ENCODE results near the gene PIK3R2.

PIK3R2 gene

DNA sequence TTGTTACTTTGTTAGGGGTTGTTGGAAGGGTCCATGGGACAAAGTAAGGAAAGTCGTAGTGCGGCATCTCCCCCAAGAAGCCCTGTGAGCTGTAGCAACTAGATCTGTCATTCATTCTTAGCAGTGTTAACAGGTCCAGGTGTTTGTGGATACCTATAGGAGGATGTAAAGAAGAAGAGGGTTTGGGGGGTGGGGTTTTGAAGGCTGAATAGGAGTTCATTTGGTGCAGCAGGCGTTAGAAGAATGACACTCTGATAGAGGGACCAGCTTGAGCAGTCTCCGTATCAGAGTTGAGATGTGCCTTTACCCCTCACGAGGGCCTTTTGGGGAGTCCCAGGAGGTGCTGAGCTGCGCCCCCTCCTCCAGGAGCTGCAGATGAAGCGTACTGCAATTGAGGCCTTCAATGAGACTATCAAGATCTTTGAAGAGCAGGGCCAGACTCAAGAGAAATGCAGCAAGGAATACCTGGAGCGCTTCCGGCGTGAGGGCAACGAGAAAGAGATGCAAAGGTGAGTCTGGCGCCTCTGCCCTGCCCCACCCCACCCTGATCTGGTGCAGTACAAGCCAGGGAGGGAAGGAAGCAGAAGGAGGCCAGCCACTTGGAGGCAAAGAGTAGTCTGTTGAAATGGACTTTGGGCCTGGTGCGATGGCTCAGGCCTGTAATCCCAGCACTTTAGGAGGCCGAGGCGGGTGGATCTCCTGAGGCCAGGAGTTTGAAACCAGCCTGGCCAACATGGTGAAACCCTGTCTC, 13.0 kb downstream of the PIK3R2 start:
- no peak overlapping the region for H3K27ac ChIP-seq (ENCODE audit: low read depth, low read length)
- H3K4me3 ChIP-seq (ENCODE audit: low read depth, low read length) = no peak overlapping the region
- no peak overlapping the region for H3K9ac ChIP-seq (ENCODE audit: low read length)
- peaks cover 63% of the 10 kb centered on the region for H3K36me3 ChIP-seq (ENCODE audit: control insufficient read depth, insufficient read depth, low read length)
- 0 out of 2 replicates have a peak, but pooled peaks cover 4% of the 10 kb centered on the region for H3K4me1 ChIP-seq (ENCODE audit: control insufficient read depth, insufficient read depth, low read length)
- H3K27me3 ChIP-seq (ENCODE audit: control insufficient read depth, insufficient read depth, low read length) = no peaks in the 10 kb centered on the region
- no peaks in the 10 kb centered on the region for H3K9me3 ChIP-seq (ENCODE audit: control insufficient read depth, insufficient read depth, low read depth, low read length)

DNA sequence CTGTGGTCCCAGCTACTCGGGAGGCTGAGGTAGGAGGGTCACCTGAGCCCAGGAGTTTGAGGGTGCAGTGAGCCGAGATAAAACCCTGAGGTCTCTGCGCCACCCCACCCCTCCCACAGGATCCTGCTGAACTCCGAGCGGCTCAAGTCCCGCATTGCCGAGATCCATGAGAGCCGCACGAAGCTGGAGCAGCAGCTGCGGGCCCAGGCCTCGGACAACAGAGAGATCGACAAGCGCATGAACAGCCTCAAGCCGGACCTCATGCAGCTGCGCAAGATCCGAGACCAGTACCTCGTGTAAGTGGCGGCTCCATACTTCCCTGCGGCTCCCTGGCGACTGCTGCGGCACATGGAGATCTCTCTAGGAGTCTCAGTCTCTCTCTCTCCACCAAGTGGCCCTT, 14.0 kb downstream of the PIK3R2 start:
- no peaks in the 10 kb centered on the region for H3K27me3 ChIP-seq (ENCODE audit: control insufficient read depth, insufficient read depth, low read length)
- H3K9me3 ChIP-seq (ENCODE audit: control insufficient read depth, insufficient read depth, low read depth, low read length) = no peaks in the 10 kb centered on the region
- peaks cover 59% of the 10 kb centered on the region for H3K36me3 ChIP-seq (ENCODE audit: control insufficient read depth, insufficient read depth, low read length)
- H3K4me3 ChIP-seq (ENCODE audit: low read depth, low read length) = no peak overlapping the region
- H3K4me1 ChIP-seq (ENCODE audit: control insufficient read depth, insufficient read depth, low read length) = no peaks in the 10 kb centered on the region
- no peak overlapping the region for H3K9ac ChIP-seq (ENCODE audit: low read length)
- H3K27ac ChIP-seq (ENCODE audit: low read depth, low read length) = no peak overlapping the region

GRCh38 chr19:18167975-18168645, 15.1 kb downstream of the PIK3R2 start:
- no peak overlapping the region for H3K27ac ChIP-seq (ENCODE audit: low read depth, low read length)
- no peaks in the 10 kb centered on the region for H3K27me3 ChIP-seq (ENCODE audit: control insufficient read depth, insufficient read depth, low read length)
- H3K9ac ChIP-seq (ENCODE audit: low read length) = no peak overlapping the region
- no peaks in the 10 kb centered on the region for H3K4me1 ChIP-seq (ENCODE audit: control insufficient read depth, insufficient read depth, low read length)
- no peaks in the 10 kb centered on the region for H3K9me3 ChIP-seq (ENCODE audit: control insufficient read depth, insufficient read depth, low read depth, low read length)
- H3K4me3 ChIP-seq (ENCODE audit: low read depth, low read length) = no peak overlapping the region
- peaks cover 50% of the 10 kb centered on the region for H3K36me3 ChIP-seq (ENCODE audit: control insufficient read depth, insufficient read depth, low read length)

- Histone ChIP-seq H3K36me3 (ENCODE audit: control insufficient read depth, insufficient read depth, low read length) (peaks cover 44% of the 10 kb centered on the region), H3K27ac (ENCODE audit: low read depth, low read length) (no peak overlapping the region), H3K27me3 (ENCODE audit: control insufficient read depth, insufficient read depth, low read length) (no peaks in the 10 kb centered on the region), H3K9me3 (ENCODE audit: control insufficient read depth, insufficient read depth, low read depth, low read length) (no peaks in the 10 kb centered on the region), H3K9ac (ENCODE audit: low read length) (no peak overlapping the region), H3K4me3 (ENCODE audit: low read depth, low read length) (no peak overlapping the region), H3K4me1 (ENCODE audit: control insufficient read depth, insufficient read depth, low read length) (peaks cover 3% of the 10 kb centered on the region; the same call in 1 of the 2 replicates)
Observed at GRCh38 chr19:18168673-18169381, 15.9 kb downstream of the PIK3R2 start.

DNA sequence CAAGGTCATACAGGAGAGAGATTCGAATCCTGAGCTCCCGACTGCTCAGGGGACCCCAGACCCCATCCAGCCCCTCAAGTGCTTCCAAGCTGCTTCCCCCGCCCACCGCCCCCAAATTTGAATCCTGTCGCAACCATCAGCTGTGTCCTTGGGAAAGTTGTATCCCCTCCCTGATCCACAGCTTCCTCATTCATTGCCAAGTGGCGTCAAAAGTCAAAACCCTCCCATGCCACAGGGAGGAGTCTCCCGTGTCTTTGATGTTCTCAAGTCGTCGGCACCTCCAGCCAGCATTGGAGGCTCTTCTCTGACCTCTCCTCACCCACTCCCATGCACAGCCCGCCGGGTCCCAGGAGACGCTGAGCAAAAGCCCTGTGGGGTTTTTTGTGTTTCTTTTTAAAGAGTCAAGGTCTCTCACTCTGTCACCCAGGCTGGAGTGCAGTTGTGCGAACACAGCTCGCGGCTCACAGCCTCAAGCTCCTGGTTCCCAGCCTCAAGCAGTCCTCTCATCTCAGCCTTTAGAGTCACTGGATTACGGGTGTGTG, 17.8 kb downstream of the PIK3R2 start:
- Histone ChIP-seq H3K27me3 (ENCODE audit: control insufficient read depth, insufficient read depth, low read length) (peaks cover 16% of the 10 kb centered on the region), H3K9ac (ENCODE audit: low read length) (no peak overlapping the region), H3K36me3 (ENCODE audit: control insufficient read depth, insufficient read depth, low read length) (peaks cover 34% of the 10 kb centered on the region), H3K27ac (ENCODE audit: low read depth, low read length) (no peak overlapping the region), H3K9me3 (ENCODE audit: control insufficient read depth, insufficient read depth, low read depth, low read length) (no peaks in the 10 kb centered on the region), H3K4me1 (ENCODE audit: control insufficient read depth, insufficient read depth, low read length) (peaks cover 9% of the 10 kb centered on the region; the same call in 1 of the 2 replicates), H3K4me3 (ENCODE audit: low read depth, low read length) (no peak overlapping the region)

- no peak overlapping the region for H3K27ac ChIP-seq (ENCODE audit: low read depth, low read length)
- peaks cover 30% of the 10 kb centered on the region for H3K36me3 ChIP-seq (ENCODE audit: control insufficient read depth, insufficient read depth, low read length)
- H3K4me3 ChIP-seq (ENCODE audit: low read depth, low read length) = no peak overlapping the region
- no peaks in the 10 kb centered on the region for H3K9me3 ChIP-seq (ENCODE audit: control insufficient read depth, insufficient read depth, low read depth, low read length)
- no peak overlapping the region for H3K9ac ChIP-seq (ENCODE audit: low read length)
- peaks cover 9% of the 10 kb centered on the region; the same call in 1 of the 2 replicates for H3K4me1 ChIP-seq (ENCODE audit: control insufficient read depth, insufficient read depth, low read length)
- H3K27me3 ChIP-seq (ENCODE audit: control insufficient read depth, insufficient read depth, low read length) = peaks cover 16% of the 10 kb centered on the region
Observed at GRCh38 chr19:18171605-18172327, 18.8 kb downstream of the PIK3R2 start.

DNA sequence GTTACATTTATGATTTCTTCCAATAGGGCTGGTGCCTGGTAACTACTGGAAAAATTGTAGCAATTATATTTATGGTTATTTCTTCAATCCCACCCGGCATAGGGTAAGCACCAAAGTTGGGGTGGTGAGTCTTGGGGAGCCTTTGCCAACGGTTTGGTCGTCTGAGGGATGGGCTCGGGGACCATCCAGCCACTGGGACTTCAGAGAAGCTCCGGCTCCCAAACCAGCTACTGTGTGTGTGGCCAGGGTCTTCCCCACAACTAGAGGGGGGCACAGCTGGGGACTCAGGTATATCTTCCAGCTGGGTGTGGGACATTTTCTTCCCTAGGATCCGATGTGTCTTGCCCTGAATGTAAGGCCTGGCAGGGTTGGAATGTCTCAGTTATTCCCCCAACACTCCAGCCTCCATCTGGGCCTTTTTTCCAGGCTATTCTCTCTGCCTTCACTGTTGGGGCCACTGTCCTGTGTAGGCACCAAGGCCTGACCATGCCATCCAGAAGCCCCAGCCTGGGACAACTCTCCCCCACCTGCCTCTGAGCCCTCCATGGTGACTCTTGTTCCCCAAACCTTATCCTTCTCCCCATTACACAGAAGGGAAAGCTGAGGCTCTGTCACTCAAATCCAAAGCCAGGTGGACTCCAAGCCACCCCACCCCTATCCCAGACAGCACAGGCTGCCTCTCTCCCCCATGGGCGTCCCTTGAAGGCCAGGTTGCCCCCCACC, 19.5 kb downstream of the PIK3R2 start:
- no peaks in the 10 kb centered on the region for H3K9me3 ChIP-seq (ENCODE audit: control insufficient read depth, insufficient read depth, low read depth, low read length)
- peaks cover 16% of the 10 kb centered on the region for H3K27me3 ChIP-seq (ENCODE audit: control insufficient read depth, insufficient read depth, low read length)
- H3K4me3 ChIP-seq (ENCODE audit: low read depth, low read length) = no peak overlapping the region
- H3K9ac ChIP-seq (ENCODE audit: low read length) = no peak overlapping the region
- peaks cover 29% of the 10 kb centered on the region for H3K36me3 ChIP-seq (ENCODE audit: control insufficient read depth, insufficient read depth, low read length)
- H3K27ac ChIP-seq (ENCODE audit: low read depth, low read length) = no peak overlapping the region
- H3K4me1 ChIP-seq (ENCODE audit: control insufficient read depth, insufficient read depth, low read length) = peaks cover 9% of the 10 kb centered on the region; the same call in 1 of the 2 replicates

DNA sequence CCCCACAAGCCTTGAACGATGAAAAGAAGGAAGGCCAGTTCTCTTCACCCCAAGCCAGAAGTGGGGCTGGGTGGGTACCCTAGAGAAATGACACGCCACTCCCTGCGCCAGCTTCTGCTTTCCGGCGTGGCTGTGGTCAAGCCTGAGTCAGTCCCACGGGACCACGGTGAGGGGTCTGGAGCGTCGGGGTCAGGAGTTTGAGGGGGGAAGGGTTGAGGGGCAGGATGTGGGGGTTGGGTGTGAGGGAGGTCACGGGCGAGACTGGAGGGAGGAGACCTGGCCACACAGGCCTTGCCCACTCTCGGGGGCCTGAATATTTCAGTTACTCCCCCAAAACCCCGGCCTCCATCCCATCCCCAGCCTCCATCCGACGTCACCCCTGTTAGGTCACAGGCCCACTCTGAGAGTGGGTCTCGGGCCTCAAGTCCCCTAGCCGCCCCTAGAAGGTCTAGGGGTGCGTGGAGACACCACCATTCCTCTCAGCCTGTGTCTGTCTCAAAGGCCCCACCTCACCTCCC, 20.1 kb downstream of the PIK3R2 start:
- Histone ChIP-seq H3K4me3 (ENCODE audit: low read depth, low read length) (peak overlapping the region; percentile 69), H3K27ac (ENCODE audit: low read depth, low read length) (no peak overlapping the region), H3K27me3 (ENCODE audit: control insufficient read depth, insufficient read depth, low read length) (peaks cover 16% of the 10 kb centered on the region), H3K4me1 (ENCODE audit: control insufficient read depth, insufficient read depth, low read length) (peaks cover 9% of the 10 kb centered on the region; the same call in 1 of the 2 replicates), H3K9ac (ENCODE audit: low read length) (no peak overlapping the region), H3K36me3 (ENCODE audit: control insufficient read depth, insufficient read depth, low read length) (peaks cover 26% of the 10 kb centered on the region), H3K9me3 (ENCODE audit: control insufficient read depth, insufficient read depth, low read depth, low read length) (no peaks in the 10 kb centered on the region)

GRCh38 chr19:18173572-18174288, 20.8 kb downstream of the PIK3R2 start, which contains the start of gene IFI30:
Gene IFI30, plus strand, starts transcription at chr19:18173813. Its CDS starts 29 bp downstream, at chr19:18173842.
- H3K36me3 ChIP-seq (ENCODE audit: control insufficient read depth, insufficient read depth, low read length) = peaks cover 21% of the 10 kb centered on the region
- H3K4me1 ChIP-seq (ENCODE audit: control insufficient read depth, insufficient read depth, low read length) = peaks cover 9% of the 10 kb centered on the region; the same call in 1 of the 2 replicates
- no peak within 1 kb of the TSS for H3K27ac ChIP-seq (ENCODE audit: low read depth, low read length)
- peak within 1 kb of the TSS; percentile 69 for H3K4me3 ChIP-seq (ENCODE audit: low read depth, low read length)
- H3K27me3 ChIP-seq (ENCODE audit: control insufficient read depth, insufficient read depth, low read length) = peaks cover 16% of the 10 kb centered on the region
- H3K9ac ChIP-seq (ENCODE audit: low read length) = peak within 1 kb of the TSS; percentile 61
- H3K9me3 ChIP-seq (ENCODE audit: control insufficient read depth, insufficient read depth, low read depth, low read length) = no peaks in the 10 kb centered on the region
